ENCODE results near the gene B4GALT1.

Gene B4GALT1

DNA sequence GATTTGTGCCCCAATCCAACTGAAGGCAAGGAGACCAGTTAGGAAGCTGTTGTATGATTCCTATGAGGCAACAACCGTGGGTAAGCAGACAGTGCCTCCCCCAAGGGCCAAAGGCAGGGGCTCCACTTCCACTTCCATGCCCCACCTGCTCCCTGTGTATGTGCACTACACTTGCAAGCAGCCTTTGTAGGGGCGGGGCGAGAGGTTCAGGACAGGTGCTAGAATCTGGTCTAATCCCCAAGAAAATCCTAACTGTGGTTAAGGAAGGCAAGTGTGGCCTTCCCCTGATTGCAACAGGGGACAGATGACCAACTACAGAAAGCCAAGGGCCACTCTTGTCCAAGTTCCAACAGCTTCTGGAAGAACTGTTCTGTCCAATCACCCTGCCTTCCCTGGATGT, 41.7 kb downstream of the B4GALT1 start:
- TF ChIP-seq TAF1 (IDR thresholded peaks at IDR 0.05; ENCODE audit: borderline replicate concordance, low read depth, low read length) (no peak), POLR2A (IDR thresholded peaks at IDR 0.05; ENCODE audit: low read depth, low read length) (no peak), POLR2AphosphoS5 (IDR thresholded peaks at IDR 0.05; ENCODE audit: low read depth, low read length) (no peak)
- peak; percentile 61 for FAIRE-seq
- no peak for DNase-seq (ENCODE audit: insufficient read length)

DNA sequence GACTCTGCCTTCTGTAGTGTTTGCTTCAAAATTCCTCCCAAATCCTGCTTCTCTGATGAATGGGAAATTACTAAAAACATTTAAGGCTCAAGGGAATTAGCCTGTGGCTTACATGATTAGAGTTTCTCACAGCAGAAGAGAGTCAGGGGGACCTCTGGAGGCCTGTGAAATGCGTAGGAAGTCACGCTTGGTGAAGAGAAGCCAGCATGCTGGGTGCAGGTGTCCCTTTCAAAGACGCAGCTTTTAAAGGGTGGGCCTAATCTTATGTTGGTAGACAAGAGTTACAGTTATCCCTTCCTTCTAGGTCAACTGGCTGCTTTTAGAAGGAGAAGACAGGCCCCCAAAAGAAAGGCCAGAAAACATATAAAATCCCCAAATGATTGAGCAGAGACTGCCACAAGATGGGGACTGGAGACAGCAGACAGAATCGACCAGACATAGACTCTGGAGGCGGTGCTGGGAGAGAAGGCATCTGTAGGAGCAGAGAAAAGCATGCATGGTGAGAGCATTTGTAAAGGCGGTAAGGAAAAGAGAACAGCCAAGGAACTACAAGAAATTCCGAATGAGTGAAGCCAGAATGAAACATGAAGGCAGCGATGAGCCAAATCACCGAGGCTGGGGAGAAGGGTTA, 42.3 kb downstream of the B4GALT1 start:
- FAIRE-seq (peak; percentile 30), DNase-seq (ENCODE audit: insufficient read length) (no peak)
- TF ChIP-seq POLR2AphosphoS5 (IDR thresholded peaks at IDR 0.05; ENCODE audit: low read depth, low read length) (no peak), POLR2A (IDR thresholded peaks at IDR 0.05; ENCODE audit: low read depth, low read length) (no peak), TAF1 (IDR thresholded peaks at IDR 0.05; ENCODE audit: borderline replicate concordance, low read depth, low read length) (no peak)

DNA sequence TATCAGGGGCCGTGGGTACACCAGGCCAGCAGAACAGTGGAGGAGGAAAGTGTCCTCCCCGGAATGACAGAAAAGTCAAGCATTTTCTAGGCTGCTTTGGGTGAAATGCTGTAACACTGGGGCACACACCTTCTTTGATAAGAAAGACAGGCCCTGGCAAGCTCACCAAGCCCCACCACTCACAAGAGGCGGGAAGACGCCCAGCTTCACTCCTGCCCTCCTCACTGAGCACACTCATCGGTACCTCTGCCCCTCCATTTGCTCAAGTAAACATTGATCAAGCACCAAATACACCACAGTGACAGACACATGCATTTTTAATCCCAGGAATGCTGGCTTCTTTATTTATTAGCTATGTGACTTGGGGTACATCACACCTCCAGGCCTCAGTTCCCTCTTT, 43.1 kb downstream of the B4GALT1 start:
- FAIRE-seq (no peak), DNase-seq (ENCODE audit: insufficient read length) (no peak)
- TF ChIP-seq POLR2AphosphoS5 (IDR thresholded peaks at IDR 0.05; ENCODE audit: low read depth, low read length) (no peak), TAF1 (IDR thresholded peaks at IDR 0.05; ENCODE audit: borderline replicate concordance, low read depth, low read length) (no peak), POLR2A (IDR thresholded peaks at IDR 0.05; ENCODE audit: low read depth, low read length) (no peak)

DNA sequence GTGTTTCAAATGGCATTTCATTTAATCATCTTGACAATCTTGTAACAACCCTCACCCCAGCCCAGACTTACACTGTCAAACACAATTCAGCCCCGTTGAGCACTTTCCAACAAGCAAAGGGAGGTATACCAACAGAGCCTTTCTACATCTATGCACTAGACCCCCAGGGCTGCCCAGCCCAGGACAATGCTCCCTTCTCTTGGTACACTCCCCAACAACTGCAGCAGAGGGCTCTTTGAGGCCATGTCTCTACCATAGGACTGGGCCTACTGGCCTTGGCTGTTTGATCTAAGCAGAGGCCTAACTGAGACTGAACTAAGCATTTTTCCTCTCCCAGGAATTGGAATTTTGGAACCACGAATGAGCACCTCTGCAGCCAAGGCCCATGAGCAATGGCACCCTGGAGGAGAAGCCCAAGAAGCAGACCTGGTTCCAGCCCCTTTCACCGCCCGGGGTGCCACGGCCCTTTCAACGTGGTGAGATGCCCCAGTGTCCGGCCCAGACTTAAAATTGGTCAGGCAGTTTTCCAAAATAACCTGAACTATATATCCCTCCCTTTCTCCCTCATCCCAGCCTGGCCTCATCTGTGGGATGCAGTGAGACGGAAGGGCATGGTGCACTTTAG, 43.6 kb downstream of the B4GALT1 start:
- DNase-seq (ENCODE audit: insufficient read length) (no peak), FAIRE-seq (no peak)
- TF ChIP-seq POLR2A (IDR thresholded peaks at IDR 0.05; ENCODE audit: low read depth, low read length): no peak
- no peak for TF ChIP-seq POLR2AphosphoS5 (IDR thresholded peaks at IDR 0.05; ENCODE audit: low read depth, low read length)
- TF ChIP-seq TAF1 (IDR thresholded peaks at IDR 0.05; ENCODE audit: borderline replicate concordance, low read depth, low read length): no peak

DNA sequence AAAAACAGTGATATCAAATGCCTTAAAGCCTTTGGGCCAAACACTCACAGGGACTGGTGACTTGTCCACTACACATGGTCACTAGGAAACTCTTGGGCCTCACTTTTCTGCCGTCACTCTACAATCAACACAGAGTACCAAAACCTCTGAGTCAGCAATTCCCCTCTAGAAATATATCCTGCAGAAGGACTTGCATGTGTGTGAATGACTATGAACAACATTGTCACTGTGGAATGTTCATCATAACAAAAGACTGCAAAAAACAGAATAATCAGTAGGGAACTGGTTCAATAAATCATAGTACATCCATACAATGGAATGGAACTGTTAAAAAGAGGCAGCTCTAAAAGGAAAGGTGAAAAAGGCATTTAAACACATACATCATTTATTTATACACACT, 46.5 kb downstream of the B4GALT1 start:
- FAIRE-seq: no peak
- 0 out of 2 replicates have a peak, but pooled peaks have one; percentile 3 for TF ChIP-seq POLR2AphosphoS5 (IDR thresholded peaks at IDR 0.05; ENCODE audit: low read depth, low read length)
- no peak for TF ChIP-seq TAF1 (IDR thresholded peaks at IDR 0.05; ENCODE audit: borderline replicate concordance, low read depth, low read length)
- TF ChIP-seq POLR2A (IDR thresholded peaks at IDR 0.05; ENCODE audit: low read depth, low read length): no peak
- DNase-seq (ENCODE audit: insufficient read length): no peak

DNA sequence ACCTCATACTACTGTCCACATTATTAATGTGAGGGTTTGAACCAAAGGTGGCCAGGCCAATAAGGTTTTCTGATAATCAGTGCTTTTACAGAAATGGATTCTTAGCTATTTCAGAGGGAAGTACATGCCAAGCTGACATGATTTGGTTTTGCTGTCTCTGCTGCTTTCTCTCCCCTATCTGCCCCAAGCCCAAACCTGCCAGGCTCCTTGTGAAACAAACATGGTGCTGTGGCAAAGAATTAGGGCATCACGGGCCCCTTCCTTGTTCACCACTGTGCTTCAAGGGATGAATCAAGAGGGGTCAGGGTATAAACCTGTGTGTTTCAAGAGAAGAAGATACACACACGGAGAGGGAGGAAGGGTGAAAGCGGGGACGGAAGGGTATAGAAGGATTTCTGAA, 49.3 kb downstream of the B4GALT1 start:
- TF ChIP-seq POLR2A (IDR thresholded peaks at IDR 0.05; ENCODE audit: low read depth, low read length): no peak
- no peak for TF ChIP-seq TAF1 (IDR thresholded peaks at IDR 0.05; ENCODE audit: borderline replicate concordance, low read depth, low read length)
- TF ChIP-seq POLR2AphosphoS5 (IDR thresholded peaks at IDR 0.05; ENCODE audit: low read depth, low read length): no peak
- no peak for FAIRE-seq

DNA sequence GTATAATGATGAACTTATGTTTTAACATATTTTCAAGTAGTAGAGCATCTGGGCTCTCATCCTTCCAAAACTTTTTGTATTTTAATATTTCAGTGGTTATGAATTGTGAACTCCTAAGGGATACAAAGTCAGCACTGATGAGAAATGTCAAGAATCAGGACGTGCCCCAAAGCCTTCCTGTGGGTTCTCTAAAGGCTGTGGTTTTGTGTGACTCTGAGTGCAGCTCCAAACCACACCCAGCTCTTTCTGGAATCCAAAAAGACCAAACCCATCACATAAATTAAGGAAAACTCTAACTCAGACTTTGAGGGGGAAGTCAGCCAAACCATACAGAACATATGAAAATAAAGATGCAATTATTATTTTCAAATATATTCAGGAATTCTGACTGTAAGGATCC, 49.8 kb downstream of the B4GALT1 start:
- FAIRE-seq (no peak), DNase-seq (ENCODE audit: insufficient read length) (no peak)
- TF ChIP-seq TAF1 (IDR thresholded peaks at IDR 0.05; ENCODE audit: borderline replicate concordance, low read depth, low read length) (no peak), POLR2A (IDR thresholded peaks at IDR 0.05; ENCODE audit: low read depth, low read length) (no peak), POLR2AphosphoS5 (IDR thresholded peaks at IDR 0.05; ENCODE audit: low read depth, low read length) (no peak)

More for the DNA sequence above, 49.3 kb downstream of the B4GALT1 start:
- no peak for DNase-seq (ENCODE audit: insufficient read length)

DNA sequence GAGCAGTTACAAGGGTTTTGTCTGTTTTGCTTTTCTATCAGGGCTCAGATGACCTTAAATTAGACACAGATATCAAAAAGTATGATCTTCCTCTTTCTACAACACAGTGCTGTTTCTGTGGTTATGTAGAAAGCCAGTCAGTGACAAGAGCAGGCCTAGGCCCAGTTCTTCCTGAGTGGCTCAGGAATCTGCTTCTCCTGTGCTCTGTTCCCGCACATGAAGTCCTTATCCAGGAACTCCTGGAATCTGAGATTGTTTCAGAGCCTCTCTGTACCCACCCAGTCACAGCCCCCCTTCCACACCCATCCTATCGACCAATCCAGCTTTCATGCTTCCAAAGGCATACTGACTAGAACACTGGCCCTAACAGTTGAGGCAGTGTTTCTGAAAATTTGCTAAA, 50.3 kb downstream of the B4GALT1 start:
- FAIRE-seq (no peak), DNase-seq (ENCODE audit: insufficient read length) (no peak)
- TF ChIP-seq TAF1 (IDR thresholded peaks at IDR 0.05; ENCODE audit: borderline replicate concordance, low read depth, low read length) (no peak), POLR2AphosphoS5 (IDR thresholded peaks at IDR 0.05; ENCODE audit: low read depth, low read length) (no peak), POLR2A (IDR thresholded peaks at IDR 0.05; ENCODE audit: low read depth, low read length) (no peak)

DNA sequence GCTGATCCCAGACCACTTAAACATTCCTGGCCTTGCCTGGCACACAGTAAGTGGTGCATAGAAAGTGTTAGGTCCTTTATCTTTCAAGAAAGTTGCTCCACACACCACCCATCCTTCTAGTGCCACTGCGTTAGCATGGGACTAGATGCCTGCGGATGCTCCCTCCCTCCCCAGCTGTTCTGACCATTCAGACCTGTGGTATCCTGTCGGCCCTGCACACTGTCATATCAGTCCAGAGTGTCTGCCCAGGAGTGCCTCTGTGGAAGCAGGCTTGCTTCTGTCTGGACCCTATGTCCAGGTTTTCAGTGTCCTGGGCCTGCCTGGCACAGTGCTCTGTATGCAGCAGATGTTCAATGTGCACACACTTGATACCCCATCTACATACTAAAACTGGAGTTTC, 52.4 kb downstream of the B4GALT1 start:
- no peak for DNase-seq (ENCODE audit: insufficient read length)
- FAIRE-seq: no peak
- no peak for TF ChIP-seq TAF1 (IDR thresholded peaks at IDR 0.05; ENCODE audit: borderline replicate concordance, low read depth, low read length)
- no peak for TF ChIP-seq POLR2A (IDR thresholded peaks at IDR 0.05; ENCODE audit: low read depth, low read length)
- TF ChIP-seq POLR2AphosphoS5 (IDR thresholded peaks at IDR 0.05; ENCODE audit: low read depth, low read length): no peak

DNA sequence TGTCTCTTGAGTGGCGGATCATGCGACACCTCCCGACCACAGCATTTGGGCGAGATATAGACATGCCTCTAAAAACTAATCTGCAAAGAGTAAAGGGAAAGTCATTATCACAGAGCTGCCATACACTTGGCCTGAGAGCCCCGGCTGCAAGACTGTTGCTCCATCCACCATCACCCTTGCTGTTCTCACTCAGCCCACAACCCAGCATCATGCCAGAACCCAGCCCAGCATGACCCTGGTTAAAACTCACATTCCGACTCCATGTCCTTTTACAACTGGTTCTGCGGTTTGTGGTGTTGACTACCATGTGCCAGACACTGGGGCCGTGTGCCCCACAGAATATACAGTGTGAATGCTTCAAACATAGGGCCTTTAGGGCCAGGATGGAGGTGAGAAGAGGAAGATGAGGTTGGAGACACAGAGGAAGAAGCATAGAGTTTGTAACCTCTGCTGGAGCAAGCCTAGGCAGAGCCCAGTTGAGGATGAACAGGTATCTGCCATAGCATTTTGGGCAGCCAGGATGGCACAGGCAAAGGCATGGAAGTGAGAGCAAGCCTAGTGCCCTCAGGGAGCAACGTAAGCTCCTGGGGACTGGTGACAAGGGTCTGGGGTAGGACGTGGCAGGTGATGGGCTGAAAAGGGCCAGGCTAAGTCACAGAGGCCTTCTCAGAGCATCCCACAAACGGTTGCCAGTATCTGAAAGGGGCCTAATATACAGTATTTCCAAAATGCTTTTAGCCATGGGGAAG, 53.2 kb downstream of the B4GALT1 start:
- FAIRE-seq: no peak
- no peak for TF ChIP-seq TAF1 (IDR thresholded peaks at IDR 0.05; ENCODE audit: borderline replicate concordance, low read depth, low read length)
- TF ChIP-seq POLR2A (IDR thresholded peaks at IDR 0.05; ENCODE audit: low read depth, low read length): no peak
- TF ChIP-seq POLR2AphosphoS5 (IDR thresholded peaks at IDR 0.05; ENCODE audit: low read depth, low read length): no peak
- no peak for DNase-seq (ENCODE audit: insufficient read length)

DNA sequence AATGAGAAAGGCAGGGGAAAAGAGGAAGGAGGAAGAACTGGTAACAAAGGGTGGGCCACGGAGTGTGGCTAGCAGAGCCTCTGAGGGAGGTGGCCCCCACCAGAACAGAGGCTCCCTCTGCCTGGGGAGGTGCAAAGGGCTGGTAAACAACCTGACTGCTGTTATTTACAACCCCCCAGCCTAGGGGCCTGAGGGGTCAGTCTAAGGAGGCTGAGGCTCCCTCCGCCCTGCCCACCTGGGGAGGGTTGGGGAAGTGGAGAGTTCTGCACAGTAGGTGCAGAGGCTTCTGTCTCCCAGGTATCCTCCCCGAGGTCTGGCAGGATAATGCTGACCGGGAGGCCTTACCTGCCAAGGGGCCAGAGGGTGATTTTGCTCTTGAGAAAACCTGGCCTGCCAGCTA, 55.0 kb downstream of the B4GALT1 start:
- TF ChIP-seq POLR2A (IDR thresholded peaks at IDR 0.05; ENCODE audit: low read depth, low read length) (no peak), POLR2AphosphoS5 (IDR thresholded peaks at IDR 0.05; ENCODE audit: low read depth, low read length) (no peak)
- no peak for FAIRE-seq
- no peak for DNase-seq (ENCODE audit: insufficient read length)

DNA sequence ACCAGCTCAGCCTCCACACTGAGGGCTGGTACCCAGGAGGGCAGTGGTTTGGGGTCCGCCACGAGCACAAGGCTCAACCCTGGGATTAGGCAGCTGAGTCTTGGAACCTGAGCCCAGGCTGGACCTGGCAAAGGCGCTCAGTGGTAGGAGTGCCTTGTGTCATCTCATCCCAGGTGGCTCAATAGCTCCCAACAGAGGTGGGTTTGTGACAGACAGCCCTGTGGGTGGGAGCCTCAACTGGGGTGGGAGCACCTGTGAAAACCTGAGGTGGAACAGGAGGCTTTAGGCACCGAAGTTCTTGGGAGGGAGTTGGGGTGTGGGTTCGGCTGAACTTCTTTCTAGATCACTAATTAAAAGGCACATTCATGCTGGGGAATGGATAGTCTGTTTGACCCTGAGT, 55.5 kb downstream of the B4GALT1 start:
- FAIRE-seq: no peak
- no peak for TF ChIP-seq POLR2AphosphoS5 (IDR thresholded peaks at IDR 0.05; ENCODE audit: low read depth, low read length)
- no peak for TF ChIP-seq POLR2A (IDR thresholded peaks at IDR 0.05; ENCODE audit: low read depth, low read length)
- no peak for TF ChIP-seq TAF1 (IDR thresholded peaks at IDR 0.05; ENCODE audit: borderline replicate concordance, low read depth, low read length)
- no peak for DNase-seq (ENCODE audit: insufficient read length)

All from GM12892 (cell line).